Activated T-cell treated with anti-CD3 and anti-CD28 coated beads, Interleukin-2, amount 50 U/mL, for 24 hours (primary cell): Measurements from ENCODE around the gene BCL2L12.

Experiments
- DNase-seq: peaks from one replicate; pipeline ENCODE4 v3.0.0-alpha.2; 2020
- H3K27ac Mint-ChIP-seq: 2 replicates; pipeline ENCODE4 v1.8.0; 2020; ENCODE audit warnings: mild to moderate bottlenecking, mixed read lengths
- H3K27me3 Mint-ChIP-seq: 2 replicates; pipeline ENCODE4 v1.8.0; 2020; ENCODE audit warnings: mixed read lengths
- H3K36me3 Mint-ChIP-seq: 2 replicates; pipeline ENCODE4 v1.8.0; 2020; ENCODE audit warnings: low read depth, mixed read lengths
- H3K4me1 Mint-ChIP-seq: 2 replicates; pipeline ENCODE4 v1.8.0; 2020; ENCODE audit warnings: low read depth, mixed read lengths
- H3K4me3 Mint-ChIP-seq: 2 replicates; pipeline ENCODE4 v1.8.0; 2020; ENCODE audit warnings: mild to moderate bottlenecking, moderate library complexity, mixed read lengths
- H3K9me3 Mint-ChIP-seq: 2 replicates; pipeline ENCODE4 v1.8.0; 2020; ENCODE audit warnings: mixed read lengths

The BCL2L12 gene

DNA sequence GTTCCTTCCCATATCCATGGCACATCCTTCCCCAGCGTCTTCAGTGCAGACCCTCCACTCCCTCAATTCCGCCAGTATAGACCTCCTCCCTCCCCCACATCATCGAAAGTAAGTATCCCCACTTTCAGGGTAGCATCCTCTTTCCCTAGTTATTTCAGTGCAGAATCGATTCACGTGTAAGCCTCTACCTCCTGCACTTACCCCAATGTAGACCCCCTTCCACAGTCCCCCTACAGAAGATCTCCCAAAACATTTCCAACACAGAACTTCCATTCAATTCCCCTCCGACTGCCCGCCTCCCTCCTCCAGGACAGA, 740 bp upstream of the BCL2L12 start:
- Mint-ChIP-seq H3K9me3 (no peaks in the 10 kb centered on the region), H3K4me1 (peaks cover 43% of the 10 kb centered on the region), H3K27me3 (no peaks in the 10 kb centered on the region), H3K4me3 (peak overlapping the region; percentile 99), H3K27ac (peak overlapping the region; percentile 99), H3K36me3 (peaks cover 76% of the 10 kb centered on the region)
- DNase-seq = no peak

- Mint-ChIP-seq H3K36me3 (peaks cover 74% of the 10 kb centered on the region), H3K4me1 (peaks cover 41% of the 10 kb centered on the region), H3K27me3 (no peaks in the 10 kb centered on the region), H3K9me3 (no peaks in the 10 kb centered on the region), H3K27ac (peak overlapping the region; percentile 99), H3K4me3 (peak overlapping the region; percentile 99)
- DNase-seq = no peak
Observed at GRCh38 chr19:49666120-49666444, 349 bp downstream of the BCL2L12 start.

GRCh38 chr19:49667473-49667872, 1.7 kb downstream of the BCL2L12 start:
- peak overlapping the region; percentile 99 for H3K27ac Mint-ChIP-seq

DNA sequence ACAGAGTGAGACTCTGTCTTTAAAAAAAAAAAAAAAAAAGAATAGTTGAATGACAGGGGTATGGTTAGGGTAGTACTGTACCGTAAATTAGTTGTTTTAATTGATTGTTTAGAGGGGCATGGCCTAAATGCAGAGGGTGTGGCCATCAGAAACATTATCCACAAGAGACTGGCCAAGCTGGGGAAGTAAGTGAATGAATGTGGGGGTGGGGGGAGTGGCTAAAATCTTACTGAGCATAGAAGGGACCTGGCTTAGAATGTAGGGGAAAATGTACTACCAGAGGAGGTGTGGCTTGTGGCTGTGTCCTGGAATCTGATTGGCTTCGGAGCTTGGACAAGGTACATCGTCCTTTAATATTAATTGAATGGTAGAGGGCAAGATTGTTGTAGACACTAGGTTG, 3.8 kb downstream of the BCL2L12 start:
- peaks cover 56% of the 10 kb centered on the region for H3K36me3 Mint-ChIP-seq

More at GRCh38 chr19:49667473-49667872, 1.7 kb downstream of the BCL2L12 start:
- H3K4me1 Mint-ChIP-seq = peaks cover 45% of the 10 kb centered on the region
- H3K27me3 Mint-ChIP-seq = no peaks in the 10 kb centered on the region
- peak overlapping the region; percentile 99 for H3K4me3 Mint-ChIP-seq
- H3K9me3 Mint-ChIP-seq = no peaks in the 10 kb centered on the region
- H3K36me3 Mint-ChIP-seq = peaks cover 69% of the 10 kb centered on the region
- DNase-seq = no peak

DNA sequence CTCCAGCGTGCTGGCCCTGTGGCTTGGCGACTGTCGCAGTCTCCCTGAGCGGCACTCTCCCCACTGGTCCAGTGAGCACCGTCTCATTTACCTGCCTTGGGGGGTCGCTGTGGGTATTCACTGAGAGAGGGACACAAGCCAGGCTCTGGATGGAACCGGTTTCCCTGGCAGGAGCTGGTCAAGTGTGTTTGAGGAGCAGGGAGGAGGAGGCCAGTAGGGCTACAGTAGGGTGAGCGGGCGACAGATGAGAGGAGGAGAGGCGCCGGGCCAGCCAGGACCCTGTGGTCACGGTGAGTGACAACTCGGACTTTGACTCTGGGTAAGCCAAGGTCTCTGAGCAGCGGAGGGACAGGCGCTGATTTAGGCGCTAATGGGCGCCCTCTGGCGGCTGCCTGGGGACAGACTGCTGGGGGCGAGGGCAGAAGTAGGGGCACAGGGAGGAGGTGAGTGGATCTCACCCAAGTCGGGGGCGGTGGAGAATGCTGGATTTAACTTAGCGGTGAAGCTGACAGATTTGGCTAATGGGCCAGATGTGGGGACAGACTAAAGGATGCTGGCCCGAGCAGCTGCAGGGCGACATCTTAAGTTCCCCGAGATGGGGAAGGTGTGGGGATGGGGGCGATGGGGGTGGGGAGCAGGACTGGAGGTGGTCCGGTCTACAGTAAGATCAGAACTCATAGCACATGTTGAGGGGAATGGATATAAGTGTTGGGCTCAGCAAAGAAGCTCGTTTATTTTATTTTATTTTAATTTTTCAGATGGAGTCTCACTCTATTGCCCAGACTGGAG, 6.6 kb downstream of the BCL2L12 start:
- peaks cover 46% of the 10 kb centered on the region for H3K36me3 Mint-ChIP-seq
- DNase-seq = peak; percentile 85
- no peak overlapping the region for H3K27ac Mint-ChIP-seq
- H3K9me3 Mint-ChIP-seq = no peaks in the 10 kb centered on the region
- H3K27me3 Mint-ChIP-seq = no peaks in the 10 kb centered on the region
- H3K4me1 Mint-ChIP-seq = peaks cover 18% of the 10 kb centered on the region
- H3K4me3 Mint-ChIP-seq = no peak overlapping the region

More for the DNA sequence above, 3.8 kb downstream of the BCL2L12 start:
- no peak for DNase-seq
- Mint-ChIP-seq H3K4me3 (no peak overlapping the region), H3K4me1 (peaks cover 24% of the 10 kb centered on the region), H3K27me3 (no peaks in the 10 kb centered on the region), H3K27ac (no peak overlapping the region), H3K9me3 (no peaks in the 10 kb centered on the region)

- H3K27me3 Mint-ChIP-seq = no peaks in the 10 kb centered on the region
- no peak for DNase-seq
- peaks cover 39% of the 10 kb centered on the region for H3K4me1 Mint-ChIP-seq
- peak overlapping the region; percentile 99 for H3K4me3 Mint-ChIP-seq
- H3K9me3 Mint-ChIP-seq = no peaks in the 10 kb centered on the region
- H3K27ac Mint-ChIP-seq = peak overlapping the region; percentile 99
- H3K36me3 Mint-ChIP-seq = peaks cover 52% of the 10 kb centered on the region
Observed at GRCh38 chr19:49676136-49676783, 10.5 kb downstream of the BCL2L12 start.

DNA sequence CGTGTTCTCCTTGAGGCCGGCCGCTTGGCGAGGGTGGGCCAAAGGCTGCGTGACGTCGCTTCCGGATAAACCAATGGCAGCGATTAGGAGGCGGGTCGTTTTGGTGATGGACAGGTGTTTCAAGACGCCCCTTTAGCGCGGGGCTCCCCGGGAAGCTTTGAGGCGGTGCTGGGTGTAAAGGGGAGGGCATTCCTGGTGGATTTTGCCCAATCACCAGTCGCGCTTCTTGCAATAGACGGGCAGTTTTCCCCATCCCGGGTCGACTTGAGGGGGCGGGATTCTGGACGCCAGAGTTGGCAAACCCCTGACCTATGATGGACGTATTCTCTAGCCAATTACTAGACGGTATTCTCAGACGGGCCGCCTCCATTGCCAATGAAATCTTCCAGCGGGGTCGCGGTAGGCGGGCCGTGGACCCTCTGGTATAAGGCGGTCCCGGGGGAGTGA, 11.1 kb downstream of the BCL2L12 start:
- H3K27ac Mint-ChIP-seq = peak overlapping the region; percentile 99
- peaks cover 54% of the 10 kb centered on the region for H3K36me3 Mint-ChIP-seq
- H3K4me1 Mint-ChIP-seq = peaks cover 40% of the 10 kb centered on the region
- peak; percentile 98 for DNase-seq
- peak overlapping the region; percentile 99 for H3K4me3 Mint-ChIP-seq
- no peaks in the 10 kb centered on the region for H3K27me3 Mint-ChIP-seq
- no peaks in the 10 kb centered on the region for H3K9me3 Mint-ChIP-seq

- DNase-seq = no peak
- Mint-ChIP-seq H3K4me1 (peaks cover 40% of the 10 kb centered on the region), H3K9me3 (no peaks in the 10 kb centered on the region), H3K27me3 (no peaks in the 10 kb centered on the region), H3K4me3 (peak within 1 kb of the TSS; percentile 99), H3K36me3 (peaks cover 54% of the 10 kb centered on the region), H3K27ac (peak within 1 kb of the TSS; percentile 99)
Observed at GRCh38 chr19:49677231-49677900, 11.6 kb downstream of the BCL2L12 start, which contains the start of gene PRMT1. PRMT1 (plus strand) TSS chr19:49677271; CDS start chr19:49677281, 10 bp downstream.

DNA sequence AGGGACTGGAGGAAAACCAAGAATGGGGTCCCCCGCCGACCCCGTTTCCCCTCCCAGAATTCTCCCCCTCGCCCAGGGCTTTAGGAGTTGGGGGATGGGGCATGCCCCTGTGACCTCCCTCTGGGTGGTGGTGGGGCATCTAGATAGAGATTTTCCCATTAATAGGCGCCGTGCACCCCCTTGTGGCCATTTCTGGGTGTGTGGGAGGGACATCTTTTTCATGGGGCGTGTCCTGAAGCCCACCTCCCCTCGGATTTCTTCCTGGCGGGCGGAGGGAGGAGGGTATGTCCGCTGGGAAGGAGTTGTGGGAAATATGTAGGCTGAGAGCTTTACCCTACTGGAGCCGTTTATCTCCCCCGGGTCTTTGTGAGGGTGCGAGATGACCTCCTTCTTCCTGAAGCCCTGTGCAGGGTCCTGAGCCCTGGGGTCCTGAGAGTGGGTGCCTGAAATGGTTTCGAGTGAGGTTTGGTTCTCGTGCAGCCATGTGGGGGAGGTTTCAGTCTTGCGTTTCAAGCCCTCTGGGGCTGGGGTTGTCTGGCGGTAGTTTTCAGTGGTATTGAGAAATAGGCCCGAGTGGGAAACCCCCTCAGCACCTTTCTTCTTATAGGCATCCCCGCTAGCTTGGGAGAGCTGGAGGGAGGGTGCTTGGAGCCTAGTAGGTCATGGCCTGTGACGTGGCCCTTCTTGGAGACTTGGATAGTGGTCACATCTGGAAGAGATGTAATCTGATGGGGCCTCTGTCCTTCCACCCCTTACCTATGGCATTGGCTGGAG, 12.4 kb downstream of the BCL2L12 start:
- Mint-ChIP-seq H3K4me3 (peak overlapping the region; percentile 99), H3K27ac (peak overlapping the region; percentile 97)
- peak; percentile 87 for DNase-seq

GRCh38 chr19:49678985-49679770, 13.4 kb downstream of the BCL2L12 start:
- Mint-ChIP-seq H3K4me3 (peak overlapping the region; percentile 99), H3K4me1 (peaks cover 46% of the 10 kb centered on the region), H3K9me3 (no peaks in the 10 kb centered on the region), H3K36me3 (peaks cover 64% of the 10 kb centered on the region), H3K27me3 (no peaks in the 10 kb centered on the region), H3K27ac (peak overlapping the region; percentile 97)
- no peak for DNase-seq

More for the DNA sequence above, 12.4 kb downstream of the BCL2L12 start:
- H3K36me3 Mint-ChIP-seq = peaks cover 59% of the 10 kb centered on the region
- peaks cover 41% of the 10 kb centered on the region for H3K4me1 Mint-ChIP-seq
- no peaks in the 10 kb centered on the region for H3K9me3 Mint-ChIP-seq
- H3K27me3 Mint-ChIP-seq = no peaks in the 10 kb centered on the region

- Mint-ChIP-seq H3K9me3 (no peaks in the 10 kb centered on the region), H3K4me1 (peaks cover 46% of the 10 kb centered on the region), H3K4me3 (peak overlapping the region; percentile 99), H3K27me3 (no peaks in the 10 kb centered on the region), H3K36me3 (peaks cover 70% of the 10 kb centered on the region), H3K27ac (peak overlapping the region; percentile 97)
- no peak for DNase-seq
Observed at GRCh38 chr19:49679771-49680413, 14.2 kb downstream of the BCL2L12 start.

DNA sequence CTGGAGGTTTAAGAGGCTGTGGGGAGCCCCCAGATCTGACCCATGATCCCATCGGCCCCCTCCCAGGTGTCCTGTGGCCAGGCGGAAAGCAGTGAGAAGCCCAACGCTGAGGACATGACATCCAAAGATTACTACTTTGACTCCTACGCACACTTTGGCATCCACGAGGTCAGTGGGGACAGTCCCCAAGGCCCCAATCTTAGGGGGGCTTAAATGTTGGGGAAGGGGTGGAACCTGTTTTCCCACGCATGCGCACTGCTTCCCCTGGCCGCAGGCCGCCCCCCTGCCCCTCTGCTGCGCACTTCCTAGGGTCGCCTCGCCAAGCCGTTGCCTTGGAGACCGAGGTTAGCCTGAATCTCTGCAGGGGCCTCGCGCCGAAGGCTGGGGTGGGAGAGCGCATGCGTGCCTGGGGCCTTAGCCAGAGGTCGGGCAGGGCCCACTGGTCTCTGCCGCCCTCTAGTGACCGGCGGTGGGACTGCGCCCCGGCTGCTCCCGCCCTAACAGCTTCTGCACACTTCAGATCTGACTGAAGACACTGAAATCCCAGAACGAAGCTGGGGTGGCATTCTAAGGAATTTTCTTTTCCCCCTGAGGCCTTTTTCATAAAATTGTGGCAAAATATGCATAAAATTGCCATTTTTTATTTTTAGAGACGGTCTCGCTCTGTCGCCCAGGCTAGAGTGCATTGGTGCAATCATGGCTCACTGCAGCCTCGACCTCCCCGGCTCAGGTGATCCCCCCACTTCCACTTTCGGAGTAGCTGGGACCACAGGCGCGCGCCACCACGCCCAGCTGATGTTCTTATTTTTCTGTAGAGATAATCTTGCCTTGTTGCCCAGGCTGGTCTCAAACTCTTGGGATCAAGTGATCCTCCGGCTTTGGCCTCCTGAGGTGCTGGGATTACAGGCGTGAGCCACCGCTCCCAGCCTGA, 15.0 kb downstream of the BCL2L12 start:
- H3K4me1 Mint-ChIP-seq = peaks cover 49% of the 10 kb centered on the region
- H3K4me3 Mint-ChIP-seq = peak overlapping the region; percentile 99
- H3K27me3 Mint-ChIP-seq = no peaks in the 10 kb centered on the region
- H3K36me3 Mint-ChIP-seq = peaks cover 78% of the 10 kb centered on the region
- peak; percentile 98 for DNase-seq
- no peaks in the 10 kb centered on the region for H3K9me3 Mint-ChIP-seq
- H3K27ac Mint-ChIP-seq = peak overlapping the region; percentile 97
